Activated naive CD8-positive, alpha-beta T cell (primary cell): ENCODE results near the gene RPS5.
A peak's percentile ranks its signal among the peaks of the same experiment; 100 is the strongest.
"Not testable (repeated sequence)": the region's sequence is repeated elsewhere in the genome, so short reads cannot be mapped to it uniquely, and the experiment has no call there.

Source experiments
- H3K27ac Mint-ChIP-seq: one replicate; pipeline ENCODE4 v1.8.0; 2021; ENCODE audit warnings: mixed read lengths
- H3K27me3 Mint-ChIP-seq: one replicate; pipeline ENCODE4 v1.8.0; 2021; ENCODE audit warnings: mixed read lengths
- H3K36me3 Mint-ChIP-seq: one replicate; pipeline ENCODE4 v1.8.0; 2021; ENCODE audit warnings: mixed read lengths
- H3K4me1 Mint-ChIP-seq: one replicate; pipeline ENCODE4 v1.8.0; 2021; ENCODE audit warnings: low read depth, mixed read lengths
- H3K4me3 Mint-ChIP-seq: one replicate; pipeline ENCODE4 v1.8.0; 2021; ENCODE audit warnings: mild to moderate bottlenecking, mixed read lengths
- H3K9me3 Mint-ChIP-seq: one replicate; pipeline ENCODE4 v1.8.0; 2021; ENCODE audit warnings: low read depth, mixed read lengths

RPS5 gene

DNA sequence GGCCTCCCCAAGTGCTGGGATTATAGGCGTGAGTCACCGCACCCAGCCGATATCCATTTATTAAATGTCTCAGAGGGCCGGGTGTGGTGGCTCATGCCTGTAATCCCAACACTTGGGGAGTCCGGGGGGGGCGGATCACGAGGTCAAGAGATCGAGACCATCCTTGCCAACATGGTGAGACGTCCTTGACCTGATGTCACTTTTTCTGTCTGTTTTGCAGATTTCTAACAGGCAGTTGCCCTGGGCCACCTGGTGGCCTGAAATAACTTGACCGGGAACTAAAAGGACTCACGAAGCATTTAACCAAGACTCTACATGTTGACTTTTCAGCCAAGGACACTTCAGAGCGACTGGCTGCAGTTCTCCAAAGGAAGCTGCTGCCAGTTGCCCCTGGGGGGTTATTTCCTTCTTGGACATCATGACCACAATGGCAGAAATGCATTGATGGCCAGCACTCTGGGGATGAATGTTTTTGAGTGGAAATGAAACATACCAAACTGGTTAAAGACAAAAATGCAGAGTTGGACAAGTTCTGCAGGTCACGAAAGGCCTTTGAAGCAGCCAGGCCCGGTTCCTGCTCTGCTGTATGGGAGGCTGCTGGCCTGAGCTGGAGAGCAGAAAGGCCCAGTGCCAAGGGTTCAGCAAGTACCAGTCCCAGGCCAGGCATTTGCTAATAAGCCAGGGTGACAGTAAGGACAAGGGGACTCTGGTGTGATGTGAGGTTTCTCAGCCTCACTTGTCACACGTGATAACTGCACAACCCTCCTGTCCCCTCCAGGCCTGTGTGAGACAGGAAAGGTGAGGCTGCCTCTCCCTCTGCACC lies 14.5 kb upstream of the RPS5 start:
- H3K4me3 Mint-ChIP-seq: no peak overlapping the region
- no peaks in the 10 kb centered on the region for H3K27me3 Mint-ChIP-seq
- no peaks in the 10 kb centered on the region for H3K4me1 Mint-ChIP-seq
- H3K9me3 Mint-ChIP-seq: no peaks in the 10 kb centered on the region
- H3K36me3 Mint-ChIP-seq: no peaks in the 10 kb centered on the region
- no peak overlapping the region for H3K27ac Mint-ChIP-seq

GRCh38 chr19:58374200-58374599 lies 12.9 kb upstream of the RPS5 start:
- Mint-ChIP-seq H3K36me3 (no peaks in the 10 kb centered on the region), H3K4me1 (no peaks in the 10 kb centered on the region), H3K4me3 (no peak overlapping the region), H3K9me3 (no peaks in the 10 kb centered on the region), H3K27ac (no peak overlapping the region), H3K27me3 (no peaks in the 10 kb centered on the region)

- H3K9me3 Mint-ChIP-seq, H3K27ac Mint-ChIP-seq, H3K36me3 Mint-ChIP-seq, H3K4me3 Mint-ChIP-seq, H3K27me3 Mint-ChIP-seq: not testable (repeated sequence)
- peaks cover 15% of the 10 kb centered on the region for H3K4me1 Mint-ChIP-seq
Measured at GRCh38 chr19:58376724-58377123, 10.3 kb upstream of the RPS5 start.

DNA sequence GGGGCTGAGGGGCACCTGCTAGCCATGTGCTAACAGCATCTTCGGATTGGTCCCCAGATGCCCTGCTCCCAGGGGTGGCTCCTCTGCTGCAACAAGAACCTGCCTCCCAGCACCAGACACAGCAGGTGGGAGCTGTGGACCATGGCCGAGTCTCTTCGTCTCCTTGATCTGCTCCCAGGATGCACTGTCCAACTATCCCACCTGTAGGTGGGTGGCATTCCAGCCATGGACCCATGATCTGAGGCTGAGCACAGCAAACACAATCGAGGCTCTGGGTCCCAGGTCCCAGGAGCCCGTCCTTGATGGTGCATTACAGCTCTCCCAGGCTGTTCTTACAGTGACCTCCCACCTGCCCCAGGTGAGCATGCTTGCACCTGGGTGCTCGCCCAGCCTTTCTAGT lies 7.8 kb upstream of the RPS5 start:
- Mint-ChIP-seq H3K36me3 (no peaks in the 10 kb centered on the region), H3K27ac (peak overlapping the region; percentile 95), H3K9me3 (no peaks in the 10 kb centered on the region), H3K4me3 (peak overlapping the region; percentile 96), H3K4me1 (peaks cover 19% of the 10 kb centered on the region), H3K27me3 (no peaks in the 10 kb centered on the region)

- no peaks in the 10 kb centered on the region for H3K36me3 Mint-ChIP-seq
- peak overlapping the region; percentile 96 for H3K4me3 Mint-ChIP-seq
- H3K4me1 Mint-ChIP-seq: peaks cover 21% of the 10 kb centered on the region
- peak overlapping the region; percentile 95 for H3K27ac Mint-ChIP-seq
- H3K27me3 Mint-ChIP-seq: no peaks in the 10 kb centered on the region
- H3K9me3 Mint-ChIP-seq: no peaks in the 10 kb centered on the region
Measured at GRCh38 chr19:58380037-58380661, 6.9 kb upstream of the RPS5 start.

GRCh38 chr19:58380662-58381459 lies 6.2 kb upstream of the RPS5 start, which contains the start of gene ZNF837:
Gene ZNF837 (minus strand): TSS chr19:58381030. CDS start chr19:58369332, 11,698 bp downstream.
- no peaks in the 10 kb centered on the region for H3K36me3 Mint-ChIP-seq
- peaks cover 26% of the 10 kb centered on the region for H3K4me1 Mint-ChIP-seq
- H3K27me3 Mint-ChIP-seq: no peaks in the 10 kb centered on the region
- no peaks in the 10 kb centered on the region for H3K9me3 Mint-ChIP-seq
- H3K27ac Mint-ChIP-seq: peak within 1 kb of the TSS; percentile 95
- H3K4me3 Mint-ChIP-seq: peak within 1 kb of the TSS; percentile 96

- H3K4me1 Mint-ChIP-seq: peaks cover 26% of the 10 kb centered on the region
- peak overlapping the region; percentile 96 for H3K4me3 Mint-ChIP-seq
- H3K36me3 Mint-ChIP-seq: no peaks in the 10 kb centered on the region
- no peaks in the 10 kb centered on the region for H3K9me3 Mint-ChIP-seq
- H3K27ac Mint-ChIP-seq: peak overlapping the region; percentile 85
- no peaks in the 10 kb centered on the region for H3K27me3 Mint-ChIP-seq
Measured at GRCh38 chr19:58381460-58382212, 5.4 kb upstream of the RPS5 start.

DNA sequence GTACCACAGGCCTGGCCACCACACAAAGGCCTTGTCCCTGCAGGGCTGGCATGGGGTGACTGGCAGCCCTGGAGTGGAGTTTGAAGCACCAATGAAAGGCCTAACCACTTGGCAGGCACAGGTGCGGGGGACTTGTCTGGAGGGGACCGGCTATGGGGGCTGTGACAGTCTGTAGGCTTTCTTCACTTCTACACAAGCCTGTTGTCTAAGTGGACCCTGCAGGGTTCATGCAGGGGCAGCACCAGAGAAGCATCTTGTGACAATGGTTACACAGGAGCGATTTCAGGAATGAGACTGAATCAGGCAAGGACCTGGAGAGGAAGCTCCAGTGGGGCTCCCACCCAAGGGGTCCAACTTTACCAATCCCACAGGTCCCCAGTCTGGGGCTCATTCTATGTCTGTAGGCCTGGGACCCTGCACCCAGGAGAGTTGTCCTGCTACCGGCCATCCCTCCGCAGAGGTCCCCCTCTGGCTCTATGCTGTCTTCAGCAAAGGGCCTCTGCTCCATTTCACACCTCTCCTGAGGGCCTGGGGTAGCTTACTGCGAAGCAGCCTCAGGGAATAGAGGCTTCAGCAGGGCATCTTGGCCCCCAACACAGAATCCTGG lies 4.0 kb upstream of the RPS5 start:
- Mint-ChIP-seq H3K27me3 (no peaks in the 10 kb centered on the region), H3K4me3 (peak overlapping the region; percentile 52), H3K27ac (peak overlapping the region; percentile 41), H3K9me3 (no peaks in the 10 kb centered on the region), H3K4me1 (peaks cover 31% of the 10 kb centered on the region), H3K36me3 (peaks cover 3% of the 10 kb centered on the region)

DNA sequence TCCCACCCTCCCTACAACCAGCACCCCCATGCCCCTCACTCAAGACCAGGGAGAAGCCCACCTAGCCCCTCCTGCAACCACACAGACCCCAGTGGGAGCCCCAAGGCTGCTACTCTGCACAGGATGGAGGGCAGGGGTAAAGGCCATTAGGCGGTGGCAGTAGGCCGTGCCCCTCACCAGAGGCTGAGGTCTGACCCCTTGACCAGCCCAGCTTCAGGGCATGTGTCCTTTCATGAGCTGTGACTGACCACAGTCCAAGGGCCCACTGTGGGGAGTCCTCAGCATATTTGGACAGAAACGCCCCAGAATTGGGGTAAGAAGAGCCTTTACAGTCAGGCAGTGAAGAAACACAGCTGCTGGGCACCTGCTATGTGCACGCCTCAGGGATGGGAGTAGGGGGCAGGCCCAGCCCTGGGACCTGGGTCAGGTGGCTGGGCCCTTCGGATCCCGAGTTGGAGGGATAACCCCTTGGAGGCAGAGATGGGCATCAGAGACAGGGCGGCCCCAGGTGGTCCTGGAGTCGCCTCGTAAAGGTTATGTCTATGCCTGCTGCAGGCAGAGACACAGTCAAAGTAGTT lies 1.7 kb upstream of the RPS5 start:
- H3K27ac Mint-ChIP-seq: peak overlapping the region; percentile 99
- peaks cover 12% of the 10 kb centered on the region for H3K36me3 Mint-ChIP-seq
- H3K27me3 Mint-ChIP-seq: no peaks in the 10 kb centered on the region
- peak overlapping the region; percentile 97 for H3K4me3 Mint-ChIP-seq
- no peaks in the 10 kb centered on the region for H3K9me3 Mint-ChIP-seq
- H3K4me1 Mint-ChIP-seq: peaks cover 35% of the 10 kb centered on the region

DNA sequence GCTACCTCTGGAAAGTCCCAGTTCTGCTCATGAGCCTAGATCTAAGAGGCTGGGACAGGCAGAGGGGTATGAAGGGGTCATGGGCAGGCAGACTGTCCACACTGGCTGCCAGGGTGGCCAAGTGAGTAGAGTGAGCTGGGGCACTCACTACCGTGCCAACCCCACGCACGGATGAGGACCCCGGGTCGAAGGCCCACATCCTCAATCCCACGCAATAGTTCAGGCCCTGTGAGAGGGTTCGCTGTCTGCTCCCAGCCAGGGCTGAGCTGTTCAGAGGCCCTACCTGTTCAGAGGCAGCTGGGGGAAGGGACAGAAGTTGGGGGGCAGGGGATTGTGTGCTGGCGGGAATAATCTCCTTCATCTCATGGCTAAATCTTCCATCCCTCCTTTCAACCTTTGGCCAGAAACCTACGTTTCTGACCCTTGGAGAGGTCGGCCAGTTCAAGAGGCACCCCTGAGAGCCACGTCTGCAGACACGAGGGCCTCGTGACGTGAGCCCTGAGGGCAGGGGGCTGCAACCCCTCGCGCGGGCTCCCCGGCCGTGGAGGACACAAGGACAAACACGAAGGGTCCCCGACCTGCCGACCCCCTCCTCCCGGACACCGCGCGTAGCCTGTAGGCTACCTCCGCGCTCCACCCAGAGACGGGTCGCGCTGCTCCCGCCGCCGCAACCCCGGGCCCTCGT lies 1.0 kb upstream of the RPS5 start:
- peak overlapping the region; percentile 99 for H3K27ac Mint-ChIP-seq
- H3K27me3 Mint-ChIP-seq: no peaks in the 10 kb centered on the region
- H3K9me3 Mint-ChIP-seq: no peaks in the 10 kb centered on the region
- H3K4me3 Mint-ChIP-seq: peak overlapping the region; percentile 97
- peaks cover 41% of the 10 kb centered on the region for H3K4me1 Mint-ChIP-seq
- peaks cover 16% of the 10 kb centered on the region for H3K36me3 Mint-ChIP-seq

DNA sequence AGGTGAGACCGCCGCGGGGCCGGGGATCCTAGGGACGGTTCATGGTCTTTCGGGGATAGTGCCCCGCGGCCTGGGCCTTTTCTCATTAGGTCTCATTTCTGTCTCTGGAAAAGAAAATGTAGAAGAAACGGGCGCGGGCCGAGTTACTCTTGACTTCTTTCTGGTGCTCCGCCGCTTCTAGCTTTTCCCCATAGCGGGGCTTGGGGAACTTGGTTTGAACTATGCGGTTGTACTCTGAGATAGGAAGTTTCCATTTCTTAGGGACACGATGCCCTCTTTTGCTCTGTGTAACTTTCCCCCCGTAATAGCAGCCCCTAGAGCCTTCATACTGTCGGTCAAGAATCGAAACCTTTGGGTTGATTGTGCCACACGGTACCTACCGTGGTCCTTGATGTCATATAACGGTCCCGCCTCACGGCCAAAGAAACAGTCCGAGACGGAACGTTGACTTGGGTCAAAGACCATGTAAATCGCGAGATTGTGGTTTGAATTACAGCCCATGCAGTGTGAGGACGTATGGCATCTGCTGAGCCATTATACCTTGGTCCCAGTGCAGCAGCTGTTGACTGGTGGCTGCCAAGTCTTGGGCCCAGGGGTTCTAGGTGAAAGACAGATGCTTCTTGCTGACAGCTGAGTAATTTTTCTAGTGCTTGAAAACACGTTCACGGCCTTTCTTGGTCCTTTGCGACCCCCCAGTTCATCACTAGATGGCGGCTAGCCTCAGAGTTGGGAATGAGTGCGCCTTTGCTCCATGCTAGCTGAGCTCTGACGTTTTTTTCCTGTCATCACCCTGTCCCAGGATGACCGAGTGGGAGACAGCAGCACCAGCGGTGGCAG lies 487 bp downstream of the RPS5 start:
- H3K4me1 Mint-ChIP-seq: peaks cover 36% of the 10 kb centered on the region
- peak overlapping the region; percentile 97 for H3K4me3 Mint-ChIP-seq
- H3K36me3 Mint-ChIP-seq: peaks cover 16% of the 10 kb centered on the region
- peak overlapping the region; percentile 99 for H3K27ac Mint-ChIP-seq
- no peaks in the 10 kb centered on the region for H3K27me3 Mint-ChIP-seq
- no peaks in the 10 kb centered on the region for H3K9me3 Mint-ChIP-seq

DNA sequence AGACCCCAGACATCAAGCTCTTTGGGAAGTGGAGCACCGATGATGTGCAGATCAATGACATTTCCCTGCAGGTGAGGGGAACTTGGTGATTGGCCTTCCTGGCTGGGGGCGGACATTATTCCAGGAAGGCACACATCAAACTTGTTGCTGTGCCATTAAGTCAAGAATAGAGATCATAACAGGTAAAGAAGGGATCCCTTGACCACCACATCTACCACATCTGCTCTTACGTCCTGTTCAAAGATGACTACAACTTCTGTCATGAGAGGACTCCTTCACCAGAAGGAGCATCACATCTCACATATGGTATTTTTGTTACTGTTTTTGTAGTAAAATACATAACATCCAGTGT lies 1.1 kb downstream of the RPS5 start:
- Mint-ChIP-seq H3K27me3 (no peaks in the 10 kb centered on the region), H3K36me3 (peaks cover 20% of the 10 kb centered on the region), H3K27ac (peak overlapping the region; percentile 99), H3K4me3 (peak overlapping the region; percentile 97), H3K4me1 (peaks cover 40% of the 10 kb centered on the region), H3K9me3 (no peaks in the 10 kb centered on the region)
